Activated naive CD8-positive, alpha-beta T cell (primary cell): ENCODE results near the gene NDUFS3.
"Not testable (repeated sequence)": the region's sequence is repeated elsewhere in the genome, so short reads cannot be mapped to it uniquely, and the experiment has no call there.

Source experiments
- H3K27ac Mint-ChIP-seq: one replicate; pipeline ENCODE4 v1.8.0; 2021; ENCODE audit warnings: mixed read lengths
- H3K27me3 Mint-ChIP-seq: one replicate; pipeline ENCODE4 v1.8.0; 2021; ENCODE audit warnings: mixed read lengths
- H3K36me3 Mint-ChIP-seq: one replicate; pipeline ENCODE4 v1.8.0; 2021; ENCODE audit warnings: mixed read lengths
- H3K4me1 Mint-ChIP-seq: one replicate; pipeline ENCODE4 v1.8.0; 2021; ENCODE audit warnings: low read depth, mixed read lengths
- H3K4me3 Mint-ChIP-seq: one replicate; pipeline ENCODE4 v1.8.0; 2021; ENCODE audit warnings: mild to moderate bottlenecking, mixed read lengths
- H3K9me3 Mint-ChIP-seq: one replicate; pipeline ENCODE4 v1.8.0; 2021; ENCODE audit warnings: low read depth, mixed read lengths

Gene NDUFS3

GRCh38 chr11:47551086-47551485 is 27.8 kb upstream of the NDUFS3 start:
- Mint-ChIP-seq H3K4me3 (peak overlapping the region; percentile 97), H3K9me3 (no peaks in the 10 kb centered on the region), H3K27ac (peak overlapping the region; percentile 95), H3K36me3 (peaks cover 10% of the 10 kb centered on the region), H3K27me3 (no peaks in the 10 kb centered on the region), H3K4me1 (peaks cover 50% of the 10 kb centered on the region)

DNA sequence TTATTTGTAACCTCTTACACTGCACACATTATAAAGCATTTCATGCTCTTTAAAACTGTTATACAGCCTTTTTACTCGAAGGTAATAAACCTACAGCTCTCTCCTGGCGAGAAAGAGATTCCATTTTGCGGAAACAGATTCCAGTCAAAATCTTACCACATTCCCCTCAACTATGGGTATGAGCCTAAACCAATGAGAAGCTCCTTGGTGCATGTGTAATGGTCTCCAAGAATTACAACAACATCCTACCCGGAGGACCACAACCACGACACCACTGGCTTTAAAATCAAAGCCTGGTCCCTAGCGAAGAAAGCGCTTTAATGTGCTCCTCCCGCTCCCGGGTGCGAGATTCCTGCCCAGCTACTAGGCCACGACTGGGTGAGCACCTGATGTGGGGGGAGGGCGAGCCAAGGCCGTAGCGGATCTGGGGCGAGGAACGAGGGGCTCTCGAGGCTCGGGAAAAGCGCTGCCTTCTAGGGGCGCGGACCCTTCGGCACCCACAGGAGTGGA is 26.8 kb upstream of the NDUFS3 start:
- Mint-ChIP-seq H3K27me3 (no peaks in the 10 kb centered on the region), H3K9me3 (no peaks in the 10 kb centered on the region), H3K4me1 (peaks cover 43% of the 10 kb centered on the region), H3K4me3 (peak overlapping the region; percentile 97), H3K27ac (peak overlapping the region; percentile 95), H3K36me3 (peaks cover 9% of the 10 kb centered on the region)

GRCh38 chr11:47552566-47553405 is 26.1 kb upstream of the NDUFS3 start, which contains the start of gene CELF1:
Gene CELF1, minus strand, starts transcription at chr11:47553132. Its CDS starts 53,609 bp downstream, at chr11:47499523.
- Mint-ChIP-seq H3K4me3 (peak within 1 kb of the TSS; percentile 97), H3K36me3 (peaks cover 8% of the 10 kb centered on the region), H3K27ac (peak within 1 kb of the TSS; percentile 95), H3K4me1 (peaks cover 38% of the 10 kb centered on the region), H3K9me3 (no peaks in the 10 kb centered on the region), H3K27me3 (no peaks in the 10 kb centered on the region)

DNA sequence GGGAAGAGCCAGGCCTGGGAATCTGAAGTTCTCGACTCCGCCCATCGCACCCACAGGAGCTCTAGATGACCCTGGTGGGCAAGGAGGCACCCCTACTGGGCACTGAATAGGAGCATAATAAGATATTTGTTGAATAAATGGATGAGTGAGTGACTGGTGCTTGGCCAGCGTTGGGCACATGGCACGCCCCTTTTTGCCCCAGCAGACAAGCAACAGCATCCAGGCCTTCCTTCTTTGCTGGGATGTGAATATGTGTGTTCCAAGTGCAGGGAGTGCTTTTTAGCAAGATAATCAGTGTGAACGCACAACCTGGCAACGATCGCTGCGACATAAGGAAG is 25.5 kb upstream of the NDUFS3 start:
- Mint-ChIP-seq H3K27ac (peak overlapping the region; percentile 76), H3K36me3 (peaks cover 8% of the 10 kb centered on the region), H3K27me3 (no peaks in the 10 kb centered on the region), H3K4me1 (peaks cover 32% of the 10 kb centered on the region), H3K9me3 (no peaks in the 10 kb centered on the region), H3K4me3 (peak overlapping the region; percentile 85)

DNA sequence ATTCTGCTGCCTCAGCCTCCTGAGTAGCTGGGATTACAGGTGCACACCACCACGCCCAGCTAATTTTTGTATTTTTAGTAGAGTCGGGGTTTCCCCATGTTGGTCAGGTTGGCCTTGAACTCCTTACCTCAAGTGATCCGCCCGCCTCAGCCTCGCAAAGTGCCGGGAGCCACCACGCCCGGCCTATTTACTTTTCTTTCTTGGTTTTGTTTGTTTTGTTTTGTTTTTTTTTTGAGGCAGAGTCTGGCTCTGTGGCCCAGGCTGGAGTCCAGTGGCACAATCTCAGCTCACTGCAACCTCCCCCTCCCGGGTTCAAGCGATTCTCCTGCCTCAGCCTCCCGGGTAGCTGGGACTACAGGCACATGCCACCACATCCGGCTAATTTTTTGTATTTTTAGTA is 21.9 kb upstream of the NDUFS3 start:
- H3K36me3 Mint-ChIP-seq, H3K27ac Mint-ChIP-seq, H3K4me3 Mint-ChIP-seq, H3K9me3 Mint-ChIP-seq, H3K27me3 Mint-ChIP-seq: not testable (repeated sequence)
- H3K4me1 Mint-ChIP-seq, result peaks cover 10% of the 10 kb centered on the region

GRCh38 chr11:47558695-47559094 is 20.2 kb upstream of the NDUFS3 start:
- Mint-ChIP-seq H3K27me3 (no peaks in the 10 kb centered on the region), H3K36me3 (peaks cover 4% of the 10 kb centered on the region), H3K4me3 (no peak overlapping the region), H3K9me3 (no peaks in the 10 kb centered on the region), H3K4me1 (peaks cover 12% of the 10 kb centered on the region), H3K27ac (no peak overlapping the region)

DNA sequence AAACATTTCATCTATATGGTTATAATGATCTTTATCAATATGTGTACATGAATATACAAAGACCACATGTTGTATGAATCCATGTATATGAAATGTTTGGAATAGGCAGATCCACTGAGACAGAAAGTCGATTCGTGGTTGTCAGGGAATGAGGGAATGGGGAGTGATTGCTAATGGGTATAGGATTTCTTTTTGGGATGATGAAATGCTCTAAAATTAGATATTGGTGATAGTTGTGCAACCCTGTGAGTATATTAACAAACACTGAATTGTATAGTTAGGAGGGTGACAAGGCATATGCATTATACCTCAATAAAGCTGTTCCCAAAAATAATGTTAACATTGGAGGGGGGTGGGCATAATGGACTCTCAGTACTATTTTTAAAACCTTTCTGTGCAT is 18.4 kb upstream of the NDUFS3 start:
- H3K4me1 Mint-ChIP-seq, result peaks cover 14% of the 10 kb centered on the region
- H3K27me3 Mint-ChIP-seq, result no peaks in the 10 kb centered on the region
- no peak overlapping the region for H3K27ac Mint-ChIP-seq
- no peaks in the 10 kb centered on the region for H3K9me3 Mint-ChIP-seq
- no peak overlapping the region for H3K4me3 Mint-ChIP-seq
- peaks cover 2% of the 10 kb centered on the region for H3K36me3 Mint-ChIP-seq

DNA sequence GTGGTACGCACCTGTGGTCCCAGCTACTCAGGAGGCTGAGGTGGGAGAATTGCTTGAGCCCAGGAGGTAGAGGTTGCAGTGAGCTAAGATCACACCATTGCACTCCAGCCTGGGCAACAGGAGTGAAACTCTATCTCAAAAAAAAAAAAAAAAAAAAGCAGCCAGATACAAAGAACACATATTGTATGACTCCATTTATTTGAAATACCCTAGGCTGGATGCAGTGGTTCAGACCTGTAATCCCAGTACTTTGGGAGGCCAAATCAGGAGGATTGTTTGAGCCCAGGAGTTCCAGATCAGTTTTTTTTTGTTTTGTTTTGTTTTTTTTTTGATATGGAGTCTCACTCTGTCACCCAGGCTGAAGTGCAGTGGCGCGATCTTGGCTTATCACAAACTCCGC is 16.5 kb upstream of the NDUFS3 start:
- H3K36me3 Mint-ChIP-seq, H3K27ac Mint-ChIP-seq, H3K4me3 Mint-ChIP-seq: not testable (repeated sequence)

GRCh38 chr11:47564366-47564765 is 14.5 kb upstream of the NDUFS3 start:
- H3K27ac Mint-ChIP-seq, result peak overlapping the region; percentile 76
- H3K27me3 Mint-ChIP-seq, result not testable (repeated sequence)

More for the DNA sequence above, 16.5 kb upstream of the NDUFS3 start:
- not testable (repeated sequence) for H3K27me3 Mint-ChIP-seq, H3K9me3 Mint-ChIP-seq
- peaks cover 20% of the 10 kb centered on the region for H3K4me1 Mint-ChIP-seq

DNA sequence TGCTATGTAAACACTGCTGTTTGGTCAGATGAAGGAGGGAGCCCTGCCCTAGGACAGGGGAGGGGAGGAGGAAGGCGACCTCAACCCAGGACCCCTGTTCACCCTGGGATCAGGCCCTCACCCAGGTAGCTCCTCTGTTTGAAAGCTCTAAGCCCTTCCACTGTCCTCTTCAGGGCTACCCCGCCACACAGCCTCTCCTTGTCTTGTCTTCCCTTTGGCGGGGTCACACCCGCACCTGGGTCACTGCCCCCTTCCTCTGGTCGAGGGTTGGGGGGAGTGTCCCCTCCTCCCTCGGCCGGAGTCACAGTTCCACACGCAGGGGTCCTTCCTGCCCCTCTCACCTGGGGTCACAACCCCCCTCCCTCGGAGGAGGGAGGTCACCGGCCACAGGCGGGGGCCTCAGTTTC is 13.9 kb upstream of the NDUFS3 start:
- no peaks in the 10 kb centered on the region for H3K9me3 Mint-ChIP-seq
- H3K36me3 Mint-ChIP-seq, result peaks cover 2% of the 10 kb centered on the region
- H3K27me3 Mint-ChIP-seq, result no peaks in the 10 kb centered on the region
- H3K4me1 Mint-ChIP-seq, result peaks cover 20% of the 10 kb centered on the region
- peak overlapping the region; percentile 83 for H3K27ac Mint-ChIP-seq
- H3K4me3 Mint-ChIP-seq, result peak overlapping the region; percentile 82

More at GRCh38 chr11:47564366-47564765, 14.5 kb upstream of the NDUFS3 start:
- not testable (repeated sequence) for H3K9me3 Mint-ChIP-seq, H3K36me3 Mint-ChIP-seq
- peaks cover 20% of the 10 kb centered on the region for H3K4me1 Mint-ChIP-seq
- peak overlapping the region; percentile 67 for H3K4me3 Mint-ChIP-seq

- no peaks in the 10 kb centered on the region for H3K27me3 Mint-ChIP-seq
- peak within 1 kb of the TSS; percentile 85 for H3K27ac Mint-ChIP-seq
- H3K36me3 Mint-ChIP-seq, result peaks cover 2% of the 10 kb centered on the region
- H3K4me1 Mint-ChIP-seq, result peaks cover 20% of the 10 kb centered on the region
- no peaks in the 10 kb centered on the region for H3K9me3 Mint-ChIP-seq
- H3K4me3 Mint-ChIP-seq, result peak within 1 kb of the TSS; percentile 84
These were observed 13.3 kb upstream of the NDUFS3 start, which contains the start of gene PTPMT1 for GRCh38 chr11:47565340-47566148. Gene PTPMT1, plus strand, starts transcription at chr11:47565599. Its CDS starts 24 bp downstream, at chr11:47565623.

- Mint-ChIP-seq H3K27me3 (no peaks in the 10 kb centered on the region), H3K27ac (peak overlapping the region; percentile 85), H3K9me3 (no peaks in the 10 kb centered on the region), H3K36me3 (peaks cover 2% of the 10 kb centered on the region), H3K4me3 (peak overlapping the region; percentile 84), H3K4me1 (peaks cover 22% of the 10 kb centered on the region)
These were observed 12.7 kb upstream of the NDUFS3 start for GRCh38 chr11:47566149-47566698.

GRCh38 chr11:47569646-47570045 is 9.2 kb upstream of the NDUFS3 start:
- Mint-ChIP-seq H3K4me3 (no peak overlapping the region), H3K9me3 (no peaks in the 10 kb centered on the region), H3K27me3 (no peaks in the 10 kb centered on the region), H3K36me3 (peaks cover 3% of the 10 kb centered on the region), H3K4me1 (peaks cover 20% of the 10 kb centered on the region), H3K27ac (peak overlapping the region; percentile 58)

DNA sequence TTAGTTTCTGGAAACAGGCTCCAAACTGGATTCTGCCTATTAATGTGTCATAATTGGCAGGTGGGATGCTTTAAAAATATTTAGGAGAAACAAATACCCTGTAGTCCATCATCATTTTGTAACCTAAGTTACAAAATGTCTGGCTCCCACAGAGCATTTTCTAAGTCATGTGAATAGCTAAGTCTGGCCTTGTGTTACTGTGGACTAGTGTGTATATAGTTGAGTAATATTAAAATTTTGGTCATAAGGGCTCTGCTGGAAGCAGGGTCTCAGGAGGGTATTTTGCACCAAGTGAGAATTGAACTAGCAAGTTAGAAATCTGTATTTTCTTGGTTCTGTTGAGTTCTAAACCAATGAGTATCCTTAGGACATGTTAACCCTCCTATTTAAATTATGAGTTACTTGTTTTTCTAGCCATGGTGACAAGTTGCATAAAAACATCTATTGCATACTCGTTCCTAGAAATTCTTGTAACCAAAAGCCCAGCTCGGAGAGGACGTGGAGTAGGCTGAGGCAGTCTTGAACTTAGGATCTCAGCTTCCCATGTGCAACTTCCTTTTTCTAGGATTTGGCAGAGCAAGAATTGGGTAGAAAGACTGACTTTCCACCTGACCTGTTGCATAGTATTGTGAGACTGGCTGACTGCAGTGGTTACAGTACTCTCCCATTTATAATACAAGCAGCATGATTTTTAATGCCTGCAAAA is 8.1 kb upstream of the NDUFS3 start:
- no peaks in the 10 kb centered on the region for H3K9me3 Mint-ChIP-seq
- peaks cover 17% of the 10 kb centered on the region for H3K4me1 Mint-ChIP-seq
- no peaks in the 10 kb centered on the region for H3K27me3 Mint-ChIP-seq
- H3K27ac Mint-ChIP-seq, result peak overlapping the region; percentile 46
- no peak overlapping the region for H3K4me3 Mint-ChIP-seq
- peaks cover 3% of the 10 kb centered on the region for H3K36me3 Mint-ChIP-seq
